KG1 (cell line): Measurements from ENCODE around the gene COX10.
"Not testable (repeated sequence)": the region's sequence is repeated elsewhere in the genome, so short reads cannot be mapped to it uniquely, and the experiment has no call there.

Source experiments
- DNase-seq: peaks from one replicate; lab custom pipeline; 2025; lab: John Stamatoyannopoulos, UW

The COX10 gene

GRCh38 chr17:14123619-14124278, 54.4 kb downstream of the COX10 start:
- no peak for DNase-seq

DNA sequence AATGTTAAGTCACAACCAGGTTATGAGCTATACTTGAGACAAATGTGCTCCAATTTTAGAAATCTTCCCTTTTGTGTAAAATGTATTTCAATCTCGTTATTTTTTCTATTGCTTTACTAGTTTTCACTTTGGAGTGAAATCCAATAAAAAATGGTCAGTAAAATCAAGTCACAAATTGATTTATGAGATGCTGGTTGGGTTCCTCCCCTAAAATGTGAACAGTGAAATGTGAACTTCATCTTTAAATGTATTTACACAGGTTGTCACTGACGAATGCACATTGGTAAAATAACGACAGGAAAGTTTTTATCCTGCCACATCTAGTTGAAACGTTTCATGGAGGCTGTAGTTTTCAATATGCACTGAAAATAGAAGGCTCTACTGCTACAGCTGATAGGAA, 55.5 kb downstream of the COX10 start:
- DNase-seq: no peak

DNA sequence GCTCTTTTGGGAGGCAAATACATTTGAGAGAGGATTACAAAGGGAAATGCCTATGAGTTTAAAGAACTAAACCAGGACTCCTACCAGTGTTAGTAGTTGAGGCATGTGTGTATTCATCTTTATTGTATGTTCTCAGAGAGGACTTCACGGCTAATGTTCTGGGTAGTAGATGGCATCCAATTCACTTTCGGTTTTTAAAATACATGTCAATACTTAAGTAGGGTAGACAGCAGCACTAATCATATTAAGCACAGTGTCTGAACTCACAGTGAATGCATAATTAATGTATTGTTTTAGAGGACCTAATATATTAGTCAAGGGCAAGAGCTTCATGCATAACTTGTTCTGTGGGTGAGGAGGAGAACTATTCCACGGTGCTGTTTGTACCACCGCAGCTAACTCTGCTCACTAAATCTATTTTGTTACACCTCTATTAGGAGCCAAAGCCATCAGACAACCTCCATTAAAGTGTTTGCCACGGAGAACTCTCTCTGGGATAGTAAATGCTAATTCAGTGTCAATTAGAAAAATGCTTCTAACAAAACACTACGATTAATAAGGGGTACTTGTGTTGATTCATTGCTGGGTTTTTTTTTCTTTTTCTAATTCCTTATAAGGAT, 56.3 kb downstream of the COX10 start:
- no peak for DNase-seq

DNA sequence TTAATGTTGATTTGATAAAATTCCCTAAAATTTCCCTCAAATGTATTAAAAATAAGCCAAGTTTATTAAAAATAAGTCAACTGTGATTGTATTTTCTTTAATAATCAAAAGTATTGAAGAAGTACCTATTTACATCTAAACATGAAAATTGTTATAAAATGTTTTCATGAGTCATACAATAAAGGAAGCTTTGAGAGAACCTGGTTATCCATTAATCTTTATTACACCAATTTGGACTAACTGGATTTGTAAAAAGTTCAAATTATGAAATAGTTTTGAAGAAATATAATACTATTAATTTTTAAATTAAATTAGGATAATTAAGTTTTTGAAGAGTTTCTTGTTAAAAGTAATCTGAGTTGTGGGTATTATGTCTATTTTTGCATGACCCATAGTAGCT, 63.8 kb downstream of the COX10 start:
- no peak for DNase-seq

GRCh38 chr17:14134456-14134855, 65.2 kb downstream of the COX10 start:
- DNase-seq: no peak

DNA sequence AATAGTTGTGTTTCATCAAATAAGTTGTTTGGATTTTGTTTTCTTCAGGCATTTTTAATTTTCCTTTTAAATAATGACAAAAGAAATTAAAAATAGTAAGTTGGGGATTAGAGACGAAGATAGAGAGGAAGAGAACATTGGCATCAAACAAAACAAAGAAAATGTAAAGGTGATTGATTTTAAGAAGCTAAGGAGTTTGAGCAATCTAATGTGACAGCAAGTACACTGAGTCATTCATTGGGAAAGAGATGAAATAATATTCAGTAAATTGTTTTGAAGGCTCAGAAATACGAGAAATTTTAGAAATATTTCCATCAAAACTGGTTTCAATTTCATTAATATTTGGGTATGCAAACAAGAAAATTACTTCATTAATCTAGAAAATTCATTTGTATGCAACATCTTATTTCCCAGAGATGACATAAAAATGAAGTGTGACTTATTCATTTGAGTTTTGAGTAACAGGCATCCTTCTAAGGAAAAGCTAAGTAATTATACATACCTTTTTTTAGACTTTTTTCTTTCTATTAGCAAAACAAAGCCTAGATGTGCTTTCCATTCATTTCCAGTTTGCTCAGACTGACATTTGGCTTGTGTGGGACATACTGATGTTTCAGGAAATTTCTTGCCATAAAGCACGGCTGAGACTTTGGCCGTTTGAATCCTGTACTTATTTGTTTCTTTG, 66.7 kb downstream of the COX10 start:
- DNase-seq: no peak

GRCh38 chr17:14138649-14139048, 69.3 kb downstream of the COX10 start:
- DNase-seq: no peak

DNA sequence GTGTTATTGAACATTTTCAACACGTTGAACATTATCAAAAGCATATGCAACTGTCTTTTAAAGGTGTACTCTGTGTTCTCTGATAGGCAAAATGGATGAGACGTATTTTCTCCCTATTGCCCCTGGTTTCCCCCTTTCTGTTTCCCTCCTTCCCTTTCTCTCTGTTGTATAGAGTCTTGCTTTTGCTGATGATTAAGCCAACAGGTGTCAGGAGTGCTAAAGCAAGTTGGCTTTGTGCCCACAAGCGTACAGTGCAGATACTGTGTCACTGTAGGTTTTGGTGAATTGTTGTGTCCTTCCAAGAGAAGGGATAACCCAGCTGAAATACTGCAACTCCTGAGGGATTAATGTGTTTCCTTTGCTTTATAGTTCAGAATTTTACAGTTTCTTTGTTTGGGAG, 74.4 kb downstream of the COX10 start:
- no peak for DNase-seq

GRCh38 chr17:14144508-14144907, 75.2 kb downstream of the COX10 start:
- no peak for DNase-seq

DNA sequence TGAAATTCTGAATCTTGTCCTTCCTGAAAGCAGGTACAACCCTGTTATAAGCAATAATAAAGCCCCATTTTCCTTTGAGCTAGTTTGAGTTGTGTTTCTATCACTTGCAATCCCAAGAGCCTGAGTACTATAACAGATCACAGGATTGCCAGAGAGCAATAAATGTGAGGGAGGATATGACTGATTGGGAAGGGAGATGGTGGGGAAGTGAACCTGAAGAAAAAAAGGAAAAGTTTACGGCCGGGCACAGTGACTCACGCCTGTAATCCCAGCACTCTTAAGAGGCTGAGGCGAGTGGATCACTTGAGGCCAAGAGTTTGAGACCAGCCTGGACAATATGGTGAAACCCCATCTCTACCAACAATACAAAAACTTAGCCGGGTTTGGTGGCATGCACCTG, 80.4 kb downstream of the COX10 start:
- DNase-seq: no peak

- no peak for DNase-seq
Measured at GRCh38 chr17:14150619-14151018, 81.3 kb downstream of the COX10 start.

- no peak for DNase-seq
Measured at GRCh38 chr17:14152721-14153120, 83.4 kb downstream of the COX10 start.

GRCh38 chr17:14153374-14153773, 84.1 kb downstream of the COX10 start:
- no peak for DNase-seq

- DNase-seq: no peak
Measured at GRCh38 chr17:14156689-14157088, 87.4 kb downstream of the COX10 start.

DNA sequence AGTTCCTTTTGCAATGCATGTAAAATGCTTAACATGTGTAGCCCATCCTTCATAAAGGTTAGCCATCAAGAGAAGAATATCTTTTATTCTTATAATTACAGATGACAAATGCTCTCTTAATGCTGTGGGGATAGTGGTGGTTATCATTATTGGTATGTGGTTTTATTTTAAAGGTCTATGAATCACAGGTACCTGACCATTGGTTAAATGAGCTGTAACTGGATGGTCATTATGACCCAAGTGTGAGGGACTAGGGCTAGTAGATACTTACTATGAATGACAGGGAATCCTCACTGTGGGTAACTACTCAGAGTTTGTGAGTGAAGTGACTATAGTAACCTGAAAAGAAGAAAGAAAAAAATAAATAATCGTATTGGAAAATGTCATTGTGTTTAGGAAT, 88.5 kb downstream of the COX10 start:
- DNase-seq: no peak

- DNase-seq: no peak
Measured at GRCh38 chr17:14158707-14159106, 89.4 kb downstream of the COX10 start.

GRCh38 chr17:14161419-14161818, 92.1 kb downstream of the COX10 start:
- no peak for DNase-seq

DNA sequence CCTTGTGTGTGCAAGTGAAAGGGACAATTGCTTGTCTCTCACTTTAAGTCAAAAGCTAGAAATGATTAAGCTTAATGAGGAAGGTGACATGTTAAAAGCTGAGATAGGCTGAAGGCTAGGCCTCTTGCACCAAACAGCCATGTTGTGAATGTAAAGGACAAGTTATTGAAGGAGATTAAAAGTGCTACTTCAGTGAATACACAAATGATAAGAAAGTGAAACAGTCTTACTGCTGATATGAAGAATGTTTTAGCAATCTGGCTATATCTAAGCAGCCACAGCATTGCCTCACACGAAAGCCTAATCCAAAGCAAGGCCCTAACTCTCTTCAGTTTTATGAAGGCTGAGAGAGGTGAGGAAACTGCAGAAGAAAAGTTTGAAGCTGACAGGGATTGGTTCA, 96.3 kb downstream of the COX10 start:
- DNase-seq: no peak

- DNase-seq: not testable (repeated sequence)
Measured at GRCh38 chr17:14167831-14168230, 98.5 kb downstream of the COX10 start.

GRCh38 chr17:14168582-14168981, 99.3 kb downstream of the COX10 start:
- no peak for DNase-seq

GRCh38 chr17:14169287-14169686, 100.0 kb downstream of the COX10 start:
- DNase-seq: no peak

DNA sequence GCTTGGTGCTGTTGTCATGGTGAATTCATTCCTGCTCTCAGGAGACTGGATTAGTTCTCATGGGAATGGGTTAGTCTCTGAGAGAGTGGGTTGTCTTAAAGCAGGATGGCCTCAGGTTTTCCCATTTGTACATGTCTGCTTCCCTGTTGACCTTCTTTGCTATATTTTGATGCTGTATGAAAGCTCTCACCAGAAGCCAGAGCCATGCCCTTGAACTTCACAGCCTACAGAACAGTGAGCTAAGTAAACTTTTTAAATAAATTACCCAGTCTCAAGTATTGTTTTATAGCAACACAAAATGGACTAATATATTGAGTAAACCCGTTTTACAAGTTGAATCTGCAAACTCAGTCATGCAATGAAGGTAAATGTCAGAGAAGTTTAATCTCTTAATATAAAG, 100.6 kb downstream of the COX10 start:
- no peak for DNase-seq

- DNase-seq: not testable (repeated sequence)
Measured at GRCh38 chr17:14176989-14177388, 107.7 kb downstream of the COX10 start.

GRCh38 chr17:14177801-14178200, 108.5 kb downstream of the COX10 start:
- not testable (repeated sequence) for DNase-seq
